ENCODE data around the gene COASY.

GRCh38 chr17:42548993-42549755 lies 12.8 kb upstream of the COASY start:
- TF ChIP-seq CTCF (IDR thresholded peaks at IDR 0.05; ENCODE audit: low read length) (no peak), EZH2 (IDR thresholded peaks at IDR 0.05; ENCODE audit: borderline replicate concordance, low read length) (no peak)

All from OCI-LY1 (cell line).